Measurements from ENCODE around the gene CSTF1.

DNA sequence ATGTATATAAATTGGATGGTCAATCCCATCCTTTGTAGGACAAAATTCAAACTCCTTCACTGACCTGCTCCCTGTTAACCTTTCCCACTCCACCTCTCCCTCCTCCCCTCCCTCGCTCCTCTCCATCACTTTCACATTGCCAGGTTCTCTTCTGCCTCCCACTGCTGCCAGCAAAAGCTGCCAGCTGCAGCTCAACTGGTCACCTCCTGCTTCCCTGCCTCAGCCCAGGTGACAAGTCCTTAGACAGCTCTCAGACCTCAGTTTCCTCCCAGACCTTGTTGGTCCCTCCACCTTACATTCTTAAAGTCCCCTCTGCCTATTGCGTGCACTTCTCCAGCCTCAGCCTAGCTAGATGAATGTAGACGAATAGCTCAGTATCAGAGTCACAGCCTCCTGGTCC lies 52.7 kb downstream of the CSTF1 start:
- TF ChIP-seq, protein P1, sequence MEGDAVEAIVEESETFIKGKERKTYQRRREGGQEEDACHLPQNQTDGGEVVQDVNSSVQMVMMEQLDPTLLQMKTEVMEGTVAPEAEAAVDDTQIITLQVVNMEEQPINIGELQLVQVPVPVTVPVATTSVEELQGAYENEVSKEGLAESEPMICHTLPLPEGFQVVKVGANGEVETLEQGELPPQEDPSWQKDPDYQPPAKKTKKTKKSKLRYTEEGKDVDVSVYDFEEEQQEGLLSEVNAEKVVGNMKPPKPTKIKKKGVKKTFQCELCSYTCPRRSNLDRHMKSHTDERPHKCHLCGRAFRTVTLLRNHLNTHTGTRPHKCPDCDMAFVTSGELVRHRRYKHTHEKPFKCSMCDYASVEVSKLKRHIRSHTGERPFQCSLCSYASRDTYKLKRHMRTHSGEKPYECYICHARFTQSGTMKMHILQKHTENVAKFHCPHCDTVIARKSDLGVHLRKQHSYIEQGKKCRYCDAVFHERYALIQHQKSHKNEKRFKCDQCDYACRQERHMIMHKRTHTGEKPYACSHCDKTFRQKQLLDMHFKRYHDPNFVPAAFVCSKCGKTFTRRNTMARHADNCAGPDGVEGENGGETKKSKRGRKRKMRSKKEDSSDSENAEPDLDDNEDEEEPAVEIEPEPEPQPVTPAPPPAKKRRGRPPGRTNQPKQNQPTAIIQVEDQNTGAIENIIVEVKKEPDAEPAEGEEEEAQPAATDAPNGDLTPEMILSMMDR (IDR thresholded peaks at IDR 0.05) = no peak
- TF ChIP-seq EP300 (IDR thresholded peaks at IDR 0.05; ENCODE audit: low read depth) = no peak

All from transverse colon (tissue), 3 donors.